PC-9 (cell line): Measurements from ENCODE around the gene MYD88. TPM values are rescaled to one million over a fixed set of nuclear protein-coding genes. Genes with fewer than 3 reads are reported as not detected.

Experiments used
- BruUV-seq: library from RNA; stranded (reverse); fragments of 400-500 nt; replicated peaks from 2 replicates; lab custom pipeline; 2021; lab: Mats Ljungman, UMichigan
- CTCF ChIA-PET: fragments of 300-600 bp; sonication (Branson Sonifier 250); formaldehyde crosslinking; loops from one replicate; lab custom pipeline; 2022; ENCODE audit warnings: antibody characterized with exemption; lab: Charles Lee
- POLR2A ChIA-PET: fragments of 300-600 bp; sonication (Branson Sonifier 250); formaldehyde crosslinking; loops from one replicate; lab custom pipeline; 2022; ENCODE audit warnings: antibody characterized with exemption; ENCODE audit not compliant: unreplicated experiment; lab: Charles Lee
- DNase-seq, 2 experiments: peaks; one replicate each; pipeline versions ENCODE4 v3.0.0 to v3.0.0-alpha.2; 2015 to 2022; ENCODE audit warnings: mixed read lengths in 1 of 2
- H2AFZ ChIP-seq: fragments of 200-600 bp; sonication (generic); 2 replicates; pipeline ENCODE4 v1.8.1; 2017; ENCODE audit warnings: antibody characterized with exemption
- H3F3A ChIP-seq: fragments of 200-600 bp; sonication (generic); 2 replicates; pipeline ENCODE4 v1.8.1; 2017; ENCODE audit warnings: antibody characterized with exemption, mild to moderate bottlenecking, low read depth; ENCODE audit not compliant: insufficient read depth
- H3K27ac ChIP-seq: fragments of 200-600 bp; sonication (generic); 2 replicates; pipeline ENCODE4 v1.6.1; 2016; ENCODE audit warnings: mixed run types
- H3K27me3 ChIP-seq: fragments of 200-600 bp; sonication (generic); 2 replicates; pipeline ENCODE4 v1.6.1; 2016; ENCODE audit warnings: low read depth, mixed run types; ENCODE audit not compliant: insufficient read depth
- H3K36me3 ChIP-seq: fragments of 200-600 bp; sonication (generic); 2 replicates; pipeline ENCODE4 v1.6.1; 2016; ENCODE audit warnings: low read depth, mixed run types
- H3K4me1 ChIP-seq: fragments of 200-600 bp; sonication (generic); replicated peaks from 2 replicates; pipeline ENCODE4 v1.6.1; 2016; ENCODE audit warnings: mixed run types; ENCODE audit not compliant: insufficient read depth
- H3K4me2 ChIP-seq: fragments of 200-600 bp; sonication (generic); 2 replicates; pipeline ENCODE4 v1.6.1; 2017; ENCODE audit warnings: mixed run types
- H3K4me3 ChIP-seq: fragments of 200-600 bp; sonication (generic); 2 replicates; pipeline ENCODE4 v1.6.1; 2016; ENCODE audit warnings: mixed run types
- H3K79me2 ChIP-seq: fragments of 200-600 bp; sonication (generic); 2 replicates; pipeline ENCODE4 v1.6.1; 2017; ENCODE audit warnings: low read depth, mixed run types
- H3K9me2 ChIP-seq: fragments of 200-600 bp; sonication (generic); 2 replicates; pipeline ENCODE4 v1.8.1; 2017; ENCODE audit warnings: mild to moderate bottlenecking; ENCODE audit not compliant: insufficient read depth
- H3K9me3 ChIP-seq: fragments of 200-600 bp; sonication (generic); 2 replicates; pipeline ENCODE4 v1.8.1; 2016; ENCODE audit warnings: low read depth; ENCODE audit not compliant: insufficient read depth
- H4K20me1 ChIP-seq: fragments of 200-600 bp; sonication (generic); 2 replicates; pipeline ENCODE4 v1.8.1; 2017; ENCODE audit not compliant: insufficient read depth
- CTCF ChIP-seq: fragments of 200-600 bp; sonication (generic); conservative IDR thresholded peaks from 2 replicates; pipeline ENCODE4 v1.6.1; 2017; ENCODE audit warnings: mixed run types, antibody characterized with exemption, mild to moderate bottlenecking, moderate library complexity
- EZH2 ChIP-seq: fragments of 200-600 bp; sonication (generic); IDR thresholded peaks from 2 replicates; pipeline ENCODE4 v1.8.0; 2017; ENCODE audit warnings: antibody characterized with exemption, low read depth
- intact Hi-C: fragments of 100-400 bp; cut with micrococcal nuclease; formaldehyde crosslinking; loops from one replicate; pipeline ENCODE4 v1.10.0; 2022; ENCODE audit not compliant: unreplicated experiment
- total RNA-seq: library from RNA; stranded (reverse); gene quantifications from 2 replicates; pipeline ENCODE4 v1.2.3, GENCODE V29; 2021

Gene MYD88
- total RNA-seq, 1 experiment from 2014 or later = 25.0 TPM

GRCh38 chr3:38173834-38174418, 35.5 kb downstream of the MYD88 start:
- BruUV-seq = no TSS peak
- Histone ChIP-seq H3K27ac (no peak overlapping the region), H3K9me2 (no peaks in the 10 kb centered on the region), H4K20me1 (peaks cover 52% of the 10 kb centered on the region), H3K27me3 (no peaks in the 10 kb centered on the region), H3F3A (peaks cover 21% of the 10 kb centered on the region; the same call in 1 of the 2 replicates), H3K4me3 (no peak overlapping the region), H3K4me1 (peaks cover 18% of the 10 kb centered on the region), H3K79me2 (peaks cover 95% of the 10 kb centered on the region), H2AFZ (no peak overlapping the region), H3K9me3 (no peaks in the 10 kb centered on the region), H3K4me2 (no peak overlapping the region), H3K36me3 (no peaks in the 10 kb centered on the region)
- no peak for DNase-seq
- no peak for TF ChIP-seq CTCF
- TF ChIP-seq EZH2 = no peak
- intact Hi-C loops = loop anchor here (5.0 kb wide), 1 partner anchor 38 kb away; no protein-coding TSS in a partner anchor
- POLR2A ChIA-PET = no interaction called here
- CTCF ChIA-PET = no interaction called here

GRCh38 chr3:38177181-38177580, 38.7 kb downstream of the MYD88 start:
- Histone ChIP-seq H3F3A (peaks cover 16% of the 10 kb centered on the region; the same call in 1 of the 2 replicates), H3K9me3 (no peaks in the 10 kb centered on the region), H3K27me3 (no peaks in the 10 kb centered on the region), H3K4me1 (peaks cover 12% of the 10 kb centered on the region), H3K27ac (no peak overlapping the region), H3K9me2 (no peaks in the 10 kb centered on the region), H2AFZ (no peak overlapping the region), H3K4me2 (no peak overlapping the region), H3K4me3 (no peak overlapping the region), H3K36me3 (no peaks in the 10 kb centered on the region; the same call in 1 of the 2 replicates), H3K79me2 (peaks cover 93% of the 10 kb centered on the region), H4K20me1 (peaks cover 52% of the 10 kb centered on the region)
- ChIA-PET CTCF (no interaction called here), POLR2A (no interaction called here)
- no TSS peak for BruUV-seq
- intact Hi-C loops = no loop called here
- no peak for DNase-seq
- TF ChIP-seq EZH2 = no peak

- no peak overlapping the region for H2AFZ ChIP-seq
- CTCF ChIA-PET = no interaction called here
- no peak overlapping the region for H3K4me2 ChIP-seq
- no TSS peak for BruUV-seq
- peaks cover 14% of the 10 kb centered on the region; the same call in 1 of the 2 replicates for H4K20me1 ChIP-seq
- intact Hi-C loops = no loop called here
- H3K9me3 ChIP-seq = no peaks in the 10 kb centered on the region
- no peaks in the 10 kb centered on the region for H3K4me1 ChIP-seq
- H3K9me2 ChIP-seq = no peaks in the 10 kb centered on the region
- peaks cover 27% of the 10 kb centered on the region for H3K79me2 ChIP-seq
- no peak overlapping the region for H3K27ac ChIP-seq
- TF ChIP-seq CTCF (no peak), EZH2 (no peak)
- no peaks in the 10 kb centered on the region for H3K27me3 ChIP-seq
- H3F3A ChIP-seq = peaks cover 4% of the 10 kb centered on the region
- peaks cover 14% of the 10 kb centered on the region for H3K36me3 ChIP-seq
- POLR2A ChIA-PET = no interaction called here
- H3K4me3 ChIP-seq = no peak overlapping the region
- DNase-seq = no peak
Measured at GRCh38 chr3:38186781-38187180, 48.3 kb downstream of the MYD88 start.
